Progenitor cell of endocrine pancreas (in vitro differentiated cells): ENCODE results near the gene ATXN7. TPM values are rescaled to one million over a fixed set of nuclear protein-coding genes. Genes with fewer than 3 reads are reported as not detected.

Experiments used
- DNase-seq: peaks from one replicate; pipeline ENCODE4 v3.0.0; 2021; ENCODE audit warnings: low spot score; ENCODE audit not compliant: unreplicated experiment
- H3K27ac Mint-ChIP-seq: 2 replicates; pipeline ENCODE4 v1.8.0; 2021; ENCODE audit warnings: mild to moderate bottlenecking, moderate library complexity, mixed read lengths
- H3K27me3 Mint-ChIP-seq: 2 replicates; pipeline ENCODE4 v1.8.0; 2021; ENCODE audit warnings: mixed read lengths
- H3K36me3 Mint-ChIP-seq: 2 replicates; pipeline ENCODE4 v1.8.0; 2022; ENCODE audit warnings: mixed read lengths; ENCODE audit not compliant: insufficient read depth
- H3K4me1 Mint-ChIP-seq: 2 replicates; pipeline ENCODE4 v1.8.0; 2021; ENCODE audit warnings: low read depth, mixed read lengths
- H3K4me3 Mint-ChIP-seq: 2 replicates; pipeline ENCODE4 v1.8.0; 2021; ENCODE audit warnings: low read depth, mild to moderate bottlenecking, moderate library complexity, mixed read lengths
- H3K9me3 Mint-ChIP-seq: 2 replicates; pipeline ENCODE4 v1.8.0; 2021; ENCODE audit warnings: low read depth, mixed read lengths
- total RNA-seq: library from RNA; stranded (reverse); gene quantifications from 2 replicates; pipeline ENCODE4 v1.2.1, GENCODE V29; 2021
- TF ChIP-seq, protein P1 (sequence below): fragments of 200-600 bp; sonication (generic); IDR thresholded peaks from one replicate; pipeline ENCODE4 v1.5.0; 2021; ENCODE audit warnings: antibody characterized with exemption, mild to moderate bottlenecking; ENCODE audit not compliant: unreplicated experiment

The ATXN7 gene
- total RNA-seq, 1 donor from 2014 or later, result 36.7 TPM

DNA sequence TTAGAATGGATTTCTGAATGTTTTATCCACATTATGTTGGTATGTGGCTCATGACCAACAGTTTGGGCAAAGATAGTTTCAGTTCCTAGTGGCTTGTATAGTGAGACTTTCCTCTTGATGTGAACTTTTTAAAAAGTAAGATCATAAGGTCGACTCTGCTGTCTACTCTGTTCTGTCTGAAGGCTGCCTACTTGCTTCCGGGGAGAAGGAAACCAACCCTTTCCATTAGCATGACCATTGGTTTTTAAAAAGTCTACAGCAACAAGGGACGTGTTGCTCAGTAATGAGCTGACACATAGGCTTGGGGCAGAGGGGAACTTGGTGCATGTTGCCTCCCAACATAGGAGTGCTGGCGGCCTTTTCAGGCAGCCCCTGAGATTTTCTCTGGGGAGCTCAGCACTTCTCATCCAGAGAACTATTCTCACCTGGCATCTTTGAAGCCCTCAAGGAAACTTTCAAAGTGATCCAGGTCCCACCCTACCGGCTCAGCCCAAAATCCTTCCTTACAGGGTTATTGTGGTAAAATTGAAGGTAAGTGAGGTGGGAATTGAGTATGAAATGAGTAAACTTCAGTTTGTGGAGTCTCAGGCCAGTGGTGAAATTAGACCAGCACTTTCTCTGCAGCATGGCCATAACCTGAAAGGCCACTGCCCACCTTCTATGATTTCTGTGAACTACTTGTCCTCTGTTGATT is 129.0 kb downstream of the ATXN7 start:
- peaks cover 3% of the 10 kb centered on the region for H3K4me1 Mint-ChIP-seq
- DNase-seq, result no peak
- H3K27me3 Mint-ChIP-seq, result no peaks in the 10 kb centered on the region
- H3K36me3 Mint-ChIP-seq, result peaks cover 27% of the 10 kb centered on the region
- no peak overlapping the region for H3K4me3 Mint-ChIP-seq
- TF ChIP-seq, protein P1, sequence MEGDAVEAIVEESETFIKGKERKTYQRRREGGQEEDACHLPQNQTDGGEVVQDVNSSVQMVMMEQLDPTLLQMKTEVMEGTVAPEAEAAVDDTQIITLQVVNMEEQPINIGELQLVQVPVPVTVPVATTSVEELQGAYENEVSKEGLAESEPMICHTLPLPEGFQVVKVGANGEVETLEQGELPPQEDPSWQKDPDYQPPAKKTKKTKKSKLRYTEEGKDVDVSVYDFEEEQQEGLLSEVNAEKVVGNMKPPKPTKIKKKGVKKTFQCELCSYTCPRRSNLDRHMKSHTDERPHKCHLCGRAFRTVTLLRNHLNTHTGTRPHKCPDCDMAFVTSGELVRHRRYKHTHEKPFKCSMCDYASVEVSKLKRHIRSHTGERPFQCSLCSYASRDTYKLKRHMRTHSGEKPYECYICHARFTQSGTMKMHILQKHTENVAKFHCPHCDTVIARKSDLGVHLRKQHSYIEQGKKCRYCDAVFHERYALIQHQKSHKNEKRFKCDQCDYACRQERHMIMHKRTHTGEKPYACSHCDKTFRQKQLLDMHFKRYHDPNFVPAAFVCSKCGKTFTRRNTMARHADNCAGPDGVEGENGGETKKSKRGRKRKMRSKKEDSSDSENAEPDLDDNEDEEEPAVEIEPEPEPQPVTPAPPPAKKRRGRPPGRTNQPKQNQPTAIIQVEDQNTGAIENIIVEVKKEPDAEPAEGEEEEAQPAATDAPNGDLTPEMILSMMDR, result no peak
- no peaks in the 10 kb centered on the region for H3K9me3 Mint-ChIP-seq
- H3K27ac Mint-ChIP-seq, result no peak overlapping the region

DNA sequence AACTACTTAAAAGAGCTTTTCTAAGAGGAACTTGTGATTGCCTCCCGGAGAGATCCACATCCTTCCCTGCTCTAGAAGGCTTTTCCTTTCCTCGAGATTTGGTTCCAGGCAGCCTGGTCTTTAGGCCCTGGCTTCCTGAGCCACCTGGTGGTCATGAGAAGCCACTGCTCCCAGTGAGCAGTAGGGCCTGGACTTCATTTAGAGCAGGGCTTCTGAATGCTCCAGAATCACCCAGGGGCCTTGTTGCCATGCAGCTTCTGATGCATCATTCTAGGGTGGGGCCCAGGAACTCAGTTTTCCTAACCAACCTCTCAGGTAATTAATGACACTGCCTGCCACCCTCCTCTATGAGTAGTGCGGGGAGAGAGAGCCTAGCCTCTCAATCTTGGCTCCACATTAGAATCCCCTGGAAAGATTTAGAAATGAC is 130.0 kb downstream of the ATXN7 start:
- Mint-ChIP-seq H3K4me3 (no peak overlapping the region), H3K9me3 (no peaks in the 10 kb centered on the region), H3K27ac (peak overlapping the region; percentile 29), H3K36me3 (peaks cover 30% of the 10 kb centered on the region), H3K4me1 (peaks cover 3% of the 10 kb centered on the region), H3K27me3 (no peaks in the 10 kb centered on the region)
- TF ChIP-seq, protein P1, result peak; percentile 96
- DNase-seq, result peak; percentile 44

DNA sequence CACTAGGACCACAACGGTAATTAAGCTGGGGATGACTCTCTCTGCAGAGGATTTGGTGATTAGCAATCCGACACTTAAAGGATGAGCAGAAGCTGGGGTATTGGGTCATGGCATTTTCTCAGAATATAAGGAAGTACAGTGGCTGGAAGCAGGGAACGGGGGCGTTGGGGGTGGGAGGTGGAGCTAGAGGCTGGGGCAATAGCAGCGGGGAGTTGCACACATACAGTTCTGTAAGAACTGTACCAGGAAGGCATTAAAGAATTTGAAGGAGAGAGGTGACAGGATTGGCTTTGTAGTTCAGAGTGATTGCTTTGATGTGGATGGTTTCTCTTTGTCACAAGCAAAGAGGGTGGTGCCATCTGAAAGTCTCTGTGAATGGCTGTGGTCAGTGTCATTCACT is 131.4 kb downstream of the ATXN7 start:
- Mint-ChIP-seq H3K9me3 (no peaks in the 10 kb centered on the region), H3K27me3 (no peaks in the 10 kb centered on the region), H3K27ac (peak overlapping the region; percentile 78), H3K4me1 (peaks cover 3% of the 10 kb centered on the region), H3K36me3 (peaks cover 34% of the 10 kb centered on the region), H3K4me3 (no peak overlapping the region)
- TF ChIP-seq, protein P1, result no peak
- no peak for DNase-seq

DNA sequence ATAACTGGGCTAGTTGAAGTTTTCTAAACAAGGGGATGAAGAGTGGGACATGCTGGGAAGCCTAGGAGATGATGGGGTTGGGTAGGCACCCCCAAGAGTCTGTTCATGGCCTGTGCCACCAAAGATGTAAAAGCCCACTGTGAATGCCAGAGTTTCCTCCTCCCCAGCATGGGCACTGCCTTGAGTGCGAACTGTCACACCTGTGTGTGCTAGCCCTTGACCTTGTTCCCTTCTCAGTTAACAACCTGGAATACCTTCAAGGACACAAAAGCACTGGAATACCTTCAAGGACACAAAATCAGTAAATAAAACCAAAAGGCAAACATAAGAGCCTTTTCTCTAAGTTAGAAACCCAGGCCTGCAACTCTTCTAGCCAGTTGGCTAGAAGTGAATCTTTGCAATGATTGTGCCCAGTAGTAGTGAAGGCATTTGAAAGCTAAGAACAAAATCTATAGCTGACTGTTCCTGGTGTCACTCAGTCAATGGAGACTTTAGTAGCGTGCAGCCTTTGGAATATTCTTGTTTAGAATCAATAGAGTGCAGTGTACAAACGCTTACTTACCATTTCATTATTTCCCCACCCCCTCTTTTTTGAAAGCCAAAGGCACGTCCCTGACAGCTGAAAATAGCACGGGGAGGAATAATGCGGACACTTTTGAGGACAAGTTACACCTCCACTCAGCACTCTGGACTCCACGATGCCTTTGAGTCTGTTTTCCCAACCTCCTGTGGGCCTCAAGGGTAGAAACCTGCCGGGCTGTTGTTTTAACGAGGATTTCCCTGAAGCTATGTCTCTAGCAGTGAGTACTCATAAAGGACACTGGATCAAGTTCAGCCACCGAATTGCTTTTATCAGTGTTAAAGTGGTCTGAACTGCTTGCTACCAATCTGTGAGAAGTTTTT is 135.4 kb downstream of the ATXN7 start:
- no peak overlapping the region for H3K4me3 Mint-ChIP-seq

More for the DNA sequence above, 135.4 kb downstream of the ATXN7 start:
- TF ChIP-seq, protein P1, result no peak
- Mint-ChIP-seq H3K36me3 (peaks cover 31% of the 10 kb centered on the region), H3K27ac (peak overlapping the region; percentile 24), H3K4me1 (peaks cover 4% of the 10 kb centered on the region), H3K9me3 (no peaks in the 10 kb centered on the region), H3K27me3 (no peaks in the 10 kb centered on the region)
- DNase-seq, result no peak
